Activated CD4-positive, alpha-beta T cell treated with anti-CD3 and anti-CD28 coated beads, Interleukin-2, amount 10 ng/mL, durations not matched to agents 24 days and 14 days (primary cell): ENCODE results near the gene TEKT3. TPM values are rescaled to one million over a fixed set of nuclear protein-coding genes. Genes with fewer than 3 reads are reported as not detected.

Experiments
- DNase-seq: peaks from one replicate; pipeline ENCODE4 v3.0.0; 2022
- H3K27ac Mint-ChIP-seq: one replicate; pipeline ENCODE4 v1.8.0; 2022; ENCODE audit warnings: mild to moderate bottlenecking, mixed read lengths
- H3K27me3 Mint-ChIP-seq: one replicate; pipeline ENCODE4 v1.8.0; 2022; ENCODE audit warnings: mixed read lengths
- H3K36me3 Mint-ChIP-seq: one replicate; pipeline ENCODE4 v1.8.0; 2022; ENCODE audit warnings: low read depth, mild to moderate bottlenecking, mixed read lengths
- H3K4me1 Mint-ChIP-seq: one replicate; pipeline ENCODE4 v1.8.0; 2021; ENCODE audit warnings: mixed read lengths
- H3K4me3 Mint-ChIP-seq: one replicate; pipeline ENCODE4 v1.8.0; 2022; ENCODE audit warnings: mild to moderate bottlenecking, moderate library complexity, mixed read lengths
- H3K9me3 Mint-ChIP-seq: one replicate; pipeline ENCODE4 v1.8.0; 2021; ENCODE audit warnings: mixed read lengths
- intact Hi-C: fragments of 100-400 bp; cut with micrococcal nuclease; formaldehyde crosslinking; loops from one replicate; pipeline ENCODE4 v1.15.1; 2023
- total RNA-seq: library from RNA; stranded (reverse); gene quantifications from 2 replicates; pipeline ENCODE4 v1.2.3, GENCODE V29; 2022

Gene TEKT3
- total RNA-seq, 1 donor from 2014 or later: not detected

DNA sequence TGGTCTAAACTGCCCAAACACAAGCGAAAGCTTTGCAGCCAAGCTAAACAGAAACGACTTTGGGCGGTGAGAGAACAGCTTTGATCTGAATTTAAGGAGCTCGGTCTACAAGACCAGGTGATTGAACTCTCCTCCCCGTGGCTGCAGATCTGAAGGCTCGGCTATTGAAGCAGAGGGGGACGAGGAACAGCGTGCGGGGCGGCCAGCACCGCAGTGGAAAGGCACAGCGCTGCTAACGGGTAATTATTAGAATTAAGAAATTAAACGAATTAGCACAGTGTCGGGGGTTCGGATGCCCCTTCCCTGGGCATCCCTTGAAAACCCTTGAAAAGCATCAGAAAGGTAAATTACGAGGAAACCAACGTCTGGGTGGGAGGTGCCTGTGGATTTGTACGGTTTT lies 431 bp downstream of the TEKT3 start:
- Mint-ChIP-seq H3K4me3 (no peak overlapping the region), H3K36me3 (no peaks in the 10 kb centered on the region), H3K4me1 (peaks cover 4% of the 10 kb centered on the region), H3K27me3 (peaks cover 60% of the 10 kb centered on the region), H3K9me3 (no peaks in the 10 kb centered on the region), H3K27ac (no peak overlapping the region)
- DNase-seq: no peak
- intact Hi-C loops: no loop called here

DNA sequence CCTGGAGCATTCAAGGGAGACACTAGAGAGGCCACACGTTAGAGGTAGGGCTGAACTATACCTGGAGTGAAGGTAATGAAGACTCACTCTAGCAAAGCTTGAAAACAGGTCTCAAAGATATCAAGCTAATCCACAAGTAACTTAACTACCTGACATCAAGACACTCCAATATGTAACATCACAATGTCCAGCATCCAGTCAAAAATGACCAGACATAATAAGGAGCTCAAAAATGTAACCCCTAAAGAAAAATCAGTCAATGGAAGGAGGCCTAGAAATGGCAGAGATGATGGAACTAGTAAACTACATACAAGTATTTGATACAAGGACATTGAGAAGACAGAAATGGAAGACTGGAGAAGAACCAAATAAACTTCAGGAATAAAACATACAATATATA lies 6.0 kb downstream of the TEKT3 start:
- intact Hi-C loops: no loop called here
- H3K36me3 Mint-ChIP-seq: no peaks in the 10 kb centered on the region

GRCh38 chr17:15334266-15334665 lies 7.1 kb downstream of the TEKT3 start:
- Mint-ChIP-seq H3K9me3 (peaks cover 7% of the 10 kb centered on the region), H3K4me3 (no peak overlapping the region), H3K27me3 (peaks cover 11% of the 10 kb centered on the region), H3K27ac (no peak overlapping the region), H3K36me3 (no peaks in the 10 kb centered on the region), H3K4me1 (no peaks in the 10 kb centered on the region)
- intact Hi-C loops: no loop called here
- no peak for DNase-seq

More for the DNA sequence above, 6.0 kb downstream of the TEKT3 start:
- Mint-ChIP-seq H3K27me3 (peaks cover 21% of the 10 kb centered on the region), H3K9me3 (peaks cover 7% of the 10 kb centered on the region), H3K27ac (no peak overlapping the region), H3K4me3 (no peak overlapping the region), H3K4me1 (no peaks in the 10 kb centered on the region)
- no peak for DNase-seq

- DNase-seq: no peak
- H3K4me1 Mint-ChIP-seq: no peaks in the 10 kb centered on the region
- H3K27ac Mint-ChIP-seq: no peak overlapping the region
- no peaks in the 10 kb centered on the region for H3K36me3 Mint-ChIP-seq
- peaks cover 6% of the 10 kb centered on the region for H3K27me3 Mint-ChIP-seq
- intact Hi-C loops: no loop called here
- H3K9me3 Mint-ChIP-seq: peaks cover 7% of the 10 kb centered on the region
- H3K4me3 Mint-ChIP-seq: no peak overlapping the region
These were observed 9.1 kb downstream of the TEKT3 start for GRCh38 chr17:15332338-15332737.

DNA sequence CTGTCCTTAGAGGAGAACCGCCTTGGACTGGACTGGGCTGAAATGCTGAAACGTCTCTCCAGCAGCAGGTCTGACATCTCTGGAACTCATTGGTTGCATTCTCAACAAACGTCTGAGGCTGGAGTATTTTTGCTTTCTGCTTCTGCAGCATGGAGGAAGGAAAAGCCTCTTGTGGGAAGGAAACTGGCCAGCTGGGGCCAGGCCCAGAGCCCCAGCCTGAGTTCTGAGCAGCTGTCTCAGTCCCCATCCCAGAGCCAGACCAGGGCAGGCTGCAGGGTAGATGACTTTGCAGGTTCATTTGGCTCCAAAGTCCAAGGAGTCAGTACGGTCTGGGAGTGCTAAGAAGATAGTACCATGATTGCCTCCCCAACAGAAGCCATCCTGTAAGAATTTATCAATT lies 18.3 kb downstream of the TEKT3 start:
- intact Hi-C loops: no loop called here
- H3K27me3 Mint-ChIP-seq: no peaks in the 10 kb centered on the region

DNA sequence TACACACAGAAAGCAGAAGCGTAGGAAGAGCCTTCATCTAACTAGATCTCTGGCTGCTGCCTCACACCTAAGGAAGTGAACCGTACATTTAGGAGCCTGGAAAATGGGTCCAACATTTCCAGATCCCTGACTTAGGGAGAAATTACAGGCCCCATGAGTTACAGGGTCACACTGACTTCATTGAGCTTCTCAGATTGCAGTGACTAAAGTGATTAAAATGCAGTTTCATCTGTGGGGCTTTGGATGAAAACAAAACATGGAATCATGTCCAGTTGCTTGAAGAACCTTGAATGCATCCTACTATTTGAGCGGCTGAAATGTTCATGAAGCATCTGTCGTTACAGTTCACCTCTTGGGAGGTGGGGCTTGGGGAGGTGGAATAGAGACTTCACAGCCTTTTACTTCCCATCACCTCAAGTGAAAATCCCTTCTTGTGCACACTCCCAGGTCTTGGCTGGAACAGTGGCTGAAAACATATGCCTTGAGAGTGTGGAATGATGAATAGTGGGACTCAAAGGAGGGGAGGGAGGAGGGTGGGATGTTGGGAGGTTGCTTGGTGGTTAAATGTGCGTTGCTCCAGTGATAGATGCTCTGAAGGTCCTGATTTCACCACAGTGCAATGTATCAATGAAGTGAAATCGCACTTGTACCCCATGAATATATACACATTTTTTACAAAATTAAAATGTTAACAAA lies 19.7 kb downstream of the TEKT3 start:
- H3K4me1 Mint-ChIP-seq: no peaks in the 10 kb centered on the region
- peaks cover 2% of the 10 kb centered on the region for H3K27me3 Mint-ChIP-seq
- H3K36me3 Mint-ChIP-seq: no peaks in the 10 kb centered on the region
- no peak overlapping the region for H3K4me3 Mint-ChIP-seq
- intact Hi-C loops: no loop called here
- H3K9me3 Mint-ChIP-seq: no peaks in the 10 kb centered on the region
- no peak overlapping the region for H3K27ac Mint-ChIP-seq
- DNase-seq: no peak

More for the DNA sequence above, 18.3 kb downstream of the TEKT3 start:
- Mint-ChIP-seq H3K27ac (no peak overlapping the region), H3K36me3 (no peaks in the 10 kb centered on the region), H3K9me3 (no peaks in the 10 kb centered on the region), H3K4me1 (no peaks in the 10 kb centered on the region), H3K4me3 (no peak overlapping the region)
- DNase-seq: no peak

DNA sequence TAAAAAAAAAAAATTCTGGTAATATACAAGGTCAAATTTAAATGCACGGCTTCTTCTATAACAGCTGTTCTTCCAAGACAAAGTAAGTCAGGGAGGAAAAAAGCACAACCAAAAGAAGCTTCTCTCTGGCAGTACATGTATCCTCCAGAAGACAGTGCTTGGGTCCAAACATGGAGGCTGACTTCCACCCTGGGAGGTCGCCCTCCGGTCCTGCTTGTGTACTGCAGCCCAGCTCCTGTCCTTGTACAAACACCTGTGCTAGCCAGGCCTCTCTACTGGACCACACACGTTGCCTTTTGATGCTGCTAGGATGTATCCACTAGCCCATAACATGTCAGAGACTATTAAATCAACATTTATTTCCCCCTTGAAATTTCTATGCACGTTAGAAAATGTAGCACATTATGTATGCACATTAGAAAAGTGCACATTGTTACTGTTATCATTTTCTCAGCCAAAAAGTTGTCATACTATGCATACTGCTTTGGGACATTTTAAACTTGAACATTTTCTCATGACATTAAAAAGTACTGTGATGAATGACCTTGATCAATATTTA lies 21.9 kb downstream of the TEKT3 start:
- Mint-ChIP-seq H3K27me3 (peaks cover 2% of the 10 kb centered on the region), H3K36me3 (no peaks in the 10 kb centered on the region), H3K27ac (no peak overlapping the region), H3K4me1 (no peaks in the 10 kb centered on the region), H3K9me3 (no peaks in the 10 kb centered on the region), H3K4me3 (no peak overlapping the region)
- intact Hi-C loops: no loop called here
- no peak for DNase-seq

- intact Hi-C loops: no loop called here
- H3K4me1 Mint-ChIP-seq: no peaks in the 10 kb centered on the region
- no peaks in the 10 kb centered on the region for H3K9me3 Mint-ChIP-seq
- H3K4me3 Mint-ChIP-seq: no peak overlapping the region
- H3K36me3 Mint-ChIP-seq: no peaks in the 10 kb centered on the region
- DNase-seq: no peak
- H3K27me3 Mint-ChIP-seq: no peaks in the 10 kb centered on the region
- H3K27ac Mint-ChIP-seq: no peak overlapping the region
These were observed 29.4 kb downstream of the TEKT3 start for GRCh38 chr17:15311996-15312395.

GRCh38 chr17:15309793-15310192 lies 31.6 kb downstream of the TEKT3 start:
- no peaks in the 10 kb centered on the region for H3K27me3 Mint-ChIP-seq
- H3K27ac Mint-ChIP-seq: no peak overlapping the region
- intact Hi-C loops: no loop called here
- no peak overlapping the region for H3K4me3 Mint-ChIP-seq
- no peaks in the 10 kb centered on the region for H3K9me3 Mint-ChIP-seq
- DNase-seq: no peak
- H3K4me1 Mint-ChIP-seq: no peaks in the 10 kb centered on the region
- H3K36me3 Mint-ChIP-seq: no peaks in the 10 kb centered on the region

- H3K27ac Mint-ChIP-seq: no peak overlapping the region
- intact Hi-C loops: no loop called here
- no peak for DNase-seq
- H3K4me3 Mint-ChIP-seq: no peak overlapping the region
- H3K4me1 Mint-ChIP-seq: no peaks in the 10 kb centered on the region
- no peaks in the 10 kb centered on the region for H3K27me3 Mint-ChIP-seq
- no peaks in the 10 kb centered on the region for H3K36me3 Mint-ChIP-seq
- no peaks in the 10 kb centered on the region for H3K9me3 Mint-ChIP-seq
These were observed 32.2 kb downstream of the TEKT3 start for GRCh38 chr17:15309236-15309635.

- DNase-seq: no peak
- intact Hi-C loops: no loop called here
- H3K36me3 Mint-ChIP-seq: no peaks in the 10 kb centered on the region
- no peak overlapping the region for H3K4me3 Mint-ChIP-seq
- no peaks in the 10 kb centered on the region for H3K4me1 Mint-ChIP-seq
- no peaks in the 10 kb centered on the region for H3K27me3 Mint-ChIP-seq
- no peak overlapping the region for H3K27ac Mint-ChIP-seq
- no peaks in the 10 kb centered on the region for H3K9me3 Mint-ChIP-seq
These were observed 32.6 kb downstream of the TEKT3 start for GRCh38 chr17:15308758-15309157.

DNA sequence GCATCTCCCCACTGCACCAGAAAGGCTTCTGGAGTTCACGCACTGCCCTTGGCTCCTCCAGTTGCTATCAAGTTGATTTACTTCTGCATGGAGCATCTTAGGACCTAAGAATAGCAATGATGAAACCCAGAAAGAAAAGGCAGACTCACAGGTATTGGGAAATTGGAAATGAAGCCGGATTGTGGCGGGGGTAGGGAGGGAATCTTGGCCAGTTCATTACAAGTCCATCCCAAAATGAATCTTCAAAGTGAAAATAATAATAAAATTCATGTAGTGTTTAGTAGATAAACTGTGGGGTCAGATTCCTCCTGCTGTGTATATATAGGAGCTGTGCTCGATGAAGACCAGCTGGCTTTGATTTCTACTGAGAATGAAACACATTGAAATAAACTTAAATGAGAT lies 33.7 kb downstream of the TEKT3 start:
- DNase-seq: no peak
- Mint-ChIP-seq H3K4me1 (no peaks in the 10 kb centered on the region), H3K36me3 (no peaks in the 10 kb centered on the region), H3K27ac (no peak overlapping the region), H3K4me3 (no peak overlapping the region), H3K27me3 (no peaks in the 10 kb centered on the region), H3K9me3 (no peaks in the 10 kb centered on the region)
- intact Hi-C loops: no loop called here

DNA sequence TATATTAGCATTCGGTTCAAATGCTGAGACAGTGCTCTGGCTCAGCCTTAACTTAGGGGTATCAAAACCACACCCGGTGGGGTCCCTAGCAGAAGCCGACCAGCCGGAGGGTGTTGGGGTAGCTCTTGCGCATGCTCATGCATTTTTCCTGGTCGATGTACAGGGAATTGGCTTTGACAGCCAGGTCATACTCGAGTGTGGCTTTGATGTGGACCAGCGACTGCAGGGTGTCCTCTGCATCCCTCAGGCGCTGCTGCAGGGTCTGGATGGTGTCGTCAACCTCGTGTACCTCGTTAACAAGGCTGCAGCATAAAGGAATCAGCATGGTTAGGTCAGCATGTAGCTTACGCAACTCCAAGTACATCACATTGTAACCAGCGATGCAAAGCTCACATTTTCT lies 37.5 kb downstream of the TEKT3 start:
- intact Hi-C loops: no loop called here
- DNase-seq: no peak
- no peaks in the 10 kb centered on the region for H3K36me3 Mint-ChIP-seq
- H3K27ac Mint-ChIP-seq: no peak overlapping the region
- H3K4me3 Mint-ChIP-seq: no peak overlapping the region
- H3K9me3 Mint-ChIP-seq: no peaks in the 10 kb centered on the region
- peaks cover 4% of the 10 kb centered on the region for H3K27me3 Mint-ChIP-seq
- H3K4me1 Mint-ChIP-seq: no peaks in the 10 kb centered on the region

GRCh38 chr17:15303268-15303667 lies 38.1 kb downstream of the TEKT3 start:
- no peaks in the 10 kb centered on the region for H3K36me3 Mint-ChIP-seq
- H3K27me3 Mint-ChIP-seq: peaks cover 4% of the 10 kb centered on the region
- intact Hi-C loops: no loop called here
- no peaks in the 10 kb centered on the region for H3K9me3 Mint-ChIP-seq
- H3K4me3 Mint-ChIP-seq: no peak overlapping the region
- DNase-seq: no peak
- no peak overlapping the region for H3K27ac Mint-ChIP-seq
- H3K4me1 Mint-ChIP-seq: no peaks in the 10 kb centered on the region

DNA sequence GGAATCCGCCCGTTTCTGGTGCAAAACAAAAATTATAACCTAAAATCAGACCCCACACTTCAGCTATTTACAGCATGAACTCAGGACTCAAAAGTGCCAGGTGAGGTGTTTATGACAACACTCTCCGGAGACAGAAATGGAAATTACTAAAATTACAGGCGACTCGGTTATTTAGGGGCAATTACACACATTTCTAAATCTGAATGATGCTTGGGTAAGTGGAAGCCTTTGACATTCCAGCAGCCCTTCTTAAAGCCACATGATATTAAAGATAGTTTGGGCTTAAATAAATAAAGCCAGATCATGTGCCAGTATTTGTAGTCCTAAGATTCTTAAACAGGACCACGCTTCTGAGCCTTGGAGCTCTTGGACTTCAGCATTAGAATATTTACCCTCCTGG lies 39.6 kb downstream of the TEKT3 start:
- no peaks in the 10 kb centered on the region for H3K9me3 Mint-ChIP-seq
- H3K27ac Mint-ChIP-seq: no peak overlapping the region
- no peak overlapping the region for H3K4me3 Mint-ChIP-seq
- H3K36me3 Mint-ChIP-seq: no peaks in the 10 kb centered on the region
- intact Hi-C loops: no loop called here
- no peak for DNase-seq
- H3K27me3 Mint-ChIP-seq: peaks cover 4% of the 10 kb centered on the region
- H3K4me1 Mint-ChIP-seq: no peaks in the 10 kb centered on the region
